ENCODE data around the gene TRIOBP.

The TRIOBP gene

DNA sequence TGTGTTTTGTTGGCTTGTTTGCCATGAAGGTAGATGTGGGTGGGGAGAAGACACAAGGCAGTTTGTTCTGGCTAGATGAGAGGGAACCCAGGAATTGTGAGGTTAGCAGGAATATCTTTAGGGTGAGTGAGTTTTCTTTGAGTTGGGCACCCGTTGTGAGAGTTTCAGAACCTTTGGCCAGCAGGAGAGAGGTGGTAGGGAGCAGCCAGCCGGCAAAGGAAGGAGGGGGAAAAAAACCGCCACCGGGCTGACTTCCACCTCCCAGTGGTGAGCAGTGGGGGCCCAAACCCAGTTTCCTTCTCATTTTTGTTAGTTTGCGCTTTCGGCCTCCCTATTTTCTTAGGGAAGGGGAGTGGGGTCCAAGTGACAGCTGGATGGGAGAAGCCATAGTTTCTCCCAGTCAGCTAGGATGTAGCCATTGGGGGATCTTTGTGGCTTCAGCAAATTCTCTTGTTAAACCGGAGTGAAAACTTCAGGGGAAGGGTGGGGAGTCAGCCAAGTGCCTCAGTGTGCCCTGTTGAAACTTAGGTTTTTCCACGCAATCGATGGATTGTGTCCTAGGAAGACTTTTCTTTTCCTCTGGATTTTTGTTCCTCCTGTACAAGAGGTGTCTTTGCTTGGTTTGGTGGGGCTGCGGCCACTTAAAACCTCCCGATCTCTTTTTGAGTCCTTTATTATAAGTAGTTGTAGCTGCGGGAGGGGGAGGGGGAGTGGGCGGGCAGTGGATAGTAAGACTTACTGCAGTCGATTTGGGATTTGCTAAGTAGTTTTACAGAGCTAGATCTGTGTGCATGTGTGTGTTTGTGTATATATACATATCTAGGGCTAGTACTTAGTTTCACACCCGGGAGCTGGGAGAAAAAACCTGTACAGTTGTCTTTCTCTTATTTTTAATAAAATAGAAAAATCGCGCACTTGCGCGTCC lies 109.8 kb downstream of the TRIOBP start:
- no peak for DNase-seq

- DNase-seq = peak; percentile 89
Measured at GRCh38 chr22:37807410-37808293, 110.8 kb downstream of the TRIOBP start, which contains the start of gene GCAT. Gene GCAT, plus strand, starts transcription at chr22:37807934. Its CDS starts 34 bp downstream, at chr22:37807968.

GRCh38 chr22:37808294-37808657 lies 111.4 kb downstream of the TRIOBP start:
- DNase-seq = no peak

- DNase-seq = no peak
Measured at GRCh38 chr22:37809672-37810333, 113.0 kb downstream of the TRIOBP start.

GRCh38 chr22:37811867-37812266 lies 115.0 kb downstream of the TRIOBP start:
- DNase-seq = no peak

DNA sequence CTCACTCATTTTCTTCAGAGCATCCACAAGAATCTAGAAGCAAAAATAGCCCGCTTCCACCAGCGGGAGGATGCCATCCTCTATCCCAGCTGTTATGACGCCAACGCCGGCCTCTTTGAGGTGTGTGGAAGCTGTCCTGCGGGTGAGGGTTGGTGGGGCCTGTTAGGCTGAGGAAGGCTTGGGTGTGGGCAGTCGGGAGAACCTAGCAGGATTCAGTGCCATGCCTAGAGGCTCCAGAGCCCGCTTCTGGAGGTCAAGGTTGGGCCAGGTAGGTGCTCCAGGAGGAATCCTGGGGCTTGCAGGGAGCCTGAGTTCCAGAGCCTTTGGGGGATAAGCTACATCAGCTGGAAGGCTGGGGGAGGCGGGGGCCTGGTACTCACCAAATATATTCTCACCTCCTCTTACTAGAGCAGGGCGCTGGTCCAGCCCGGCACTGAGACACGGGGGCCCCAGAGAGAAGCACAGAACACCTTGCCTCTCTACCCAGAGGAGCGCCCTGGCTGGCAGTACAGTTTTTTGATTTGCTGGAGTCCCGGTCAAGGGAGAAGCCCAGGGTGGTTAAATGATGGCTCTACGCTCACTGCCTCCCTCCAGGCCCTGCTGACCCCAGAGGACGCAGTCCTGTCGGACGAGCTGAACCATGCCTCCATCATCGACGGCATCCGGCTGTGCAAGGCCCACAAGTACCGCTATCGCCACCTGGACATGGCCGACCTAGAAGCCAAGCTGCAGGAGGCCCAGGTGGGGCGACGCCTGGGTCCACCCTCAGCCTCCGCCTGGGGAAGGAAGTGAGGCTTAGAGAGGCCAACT lies 116.2 kb downstream of the TRIOBP start:
- no peak for DNase-seq

GRCh38 chr22:37815593-37815992 lies 118.7 kb downstream of the TRIOBP start:
- no peak for DNase-seq

GRCh38 chr22:37816543-37817180 lies 119.8 kb downstream of the TRIOBP start:
- no peak for DNase-seq

DNA sequence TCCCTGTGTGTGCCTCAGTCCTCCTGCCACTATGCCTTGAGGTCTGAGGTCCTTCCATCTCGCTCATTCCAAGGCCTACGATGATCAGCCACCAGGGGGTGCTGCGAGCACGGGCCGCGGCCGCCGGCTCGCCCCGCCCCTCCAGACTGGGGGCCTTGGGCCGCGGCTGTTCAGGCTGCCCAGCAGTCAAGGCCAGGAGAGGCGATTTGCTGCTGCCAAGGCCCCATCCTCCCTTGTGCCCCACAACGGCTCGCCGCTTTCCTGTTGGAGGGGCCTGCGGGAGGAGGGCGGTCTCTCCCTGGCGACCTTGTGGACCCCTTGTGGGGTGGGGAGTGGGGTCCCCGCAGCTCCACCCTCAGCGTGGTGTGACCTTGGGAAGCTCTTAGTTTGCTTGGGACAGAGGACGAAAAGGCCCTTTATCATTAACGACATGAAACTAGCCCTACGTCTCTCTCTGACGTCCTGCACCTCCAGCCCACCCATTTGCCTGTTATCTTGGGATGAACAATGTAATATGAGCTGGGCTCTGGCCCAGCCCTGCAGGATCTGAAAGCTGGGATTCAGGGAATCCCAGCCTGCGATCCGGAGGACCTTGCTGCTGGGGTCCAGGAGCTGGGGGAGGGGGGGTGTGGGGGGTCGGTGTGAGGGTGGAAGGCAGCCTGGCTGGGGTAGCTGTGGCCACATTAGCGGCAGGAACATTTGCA lies 121.0 kb downstream of the TRIOBP start:
- peak; percentile 48 for DNase-seq

GRCh38 chr22:37818409-37819104 lies 121.7 kb downstream of the TRIOBP start:
- DNase-seq = peak; percentile 33

DNA sequence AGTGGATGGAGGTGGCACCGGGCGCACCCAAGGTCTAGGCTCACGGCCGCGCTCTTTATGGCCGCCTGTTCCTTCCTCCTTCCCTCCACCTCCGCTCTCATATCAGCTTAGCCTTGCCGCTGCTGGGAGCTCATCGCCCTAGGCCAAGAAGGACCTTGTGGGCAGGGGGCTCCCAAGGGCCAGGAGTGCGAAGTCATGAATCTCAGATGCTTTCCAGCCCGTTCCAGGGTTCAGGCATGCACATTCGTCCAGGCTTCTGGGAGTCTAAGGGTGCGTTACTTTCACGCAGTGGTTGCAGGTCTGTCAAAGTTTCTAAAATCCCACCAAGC lies 122.2 kb downstream of the TRIOBP start:
- DNase-seq = no peak

DNA sequence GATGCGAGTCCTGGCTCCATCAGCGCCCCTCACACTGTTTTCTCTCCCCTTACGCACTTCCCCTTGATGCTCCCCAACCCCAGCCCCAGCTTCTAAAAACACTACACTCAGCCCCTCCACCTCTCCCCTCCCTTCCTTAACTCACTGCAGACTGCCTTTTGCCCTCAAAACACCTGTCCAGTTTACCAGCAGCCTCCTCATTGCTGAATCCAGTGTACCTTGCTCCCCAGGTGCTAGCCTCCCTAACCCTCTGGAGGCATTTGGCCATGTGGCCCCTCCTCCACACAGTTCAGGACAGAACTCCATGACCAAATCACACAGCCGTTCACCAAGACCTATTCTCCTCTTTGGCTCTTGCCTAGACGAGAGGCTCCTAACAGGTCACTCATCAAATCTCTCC lies 123.5 kb downstream of the TRIOBP start:
- no peak for DNase-seq

DNA sequence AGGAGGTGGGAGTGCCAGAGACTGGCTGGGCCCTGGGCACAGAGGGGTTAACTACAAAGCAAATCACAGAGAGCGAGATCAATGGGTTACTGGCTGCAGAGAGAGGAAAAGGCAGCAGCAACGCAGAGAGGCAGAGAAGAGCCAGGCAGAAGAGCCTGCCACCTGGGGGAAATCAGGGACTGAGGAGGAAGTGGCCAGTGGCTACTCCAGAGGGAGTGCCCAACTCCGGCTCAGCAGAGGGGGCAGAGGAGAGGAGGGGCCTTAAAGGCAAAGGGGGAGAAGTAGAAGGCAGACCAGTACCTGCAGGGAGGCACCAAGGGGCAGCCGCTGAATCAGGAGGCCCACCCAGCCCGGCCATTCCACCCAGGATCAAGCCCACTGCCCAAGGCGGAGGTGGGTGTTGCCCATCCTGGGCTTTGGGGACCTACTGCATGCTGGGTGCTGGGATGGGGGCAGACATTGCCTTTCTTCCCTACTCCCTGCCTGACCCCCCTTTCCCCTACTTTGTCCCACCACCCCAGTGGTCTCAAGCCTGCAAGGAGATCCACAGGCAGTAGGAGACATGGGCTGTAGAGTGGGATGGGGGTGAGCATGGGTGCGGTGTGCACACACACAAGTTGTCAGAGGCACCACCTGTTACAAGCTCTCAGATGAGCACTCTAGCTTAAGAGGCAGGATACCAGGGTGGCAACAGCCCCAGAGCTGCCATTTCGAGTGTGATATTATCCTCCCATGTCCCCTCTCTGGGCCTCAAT lies 125.4 kb downstream of the TRIOBP start:
- DNase-seq = no peak

DNA sequence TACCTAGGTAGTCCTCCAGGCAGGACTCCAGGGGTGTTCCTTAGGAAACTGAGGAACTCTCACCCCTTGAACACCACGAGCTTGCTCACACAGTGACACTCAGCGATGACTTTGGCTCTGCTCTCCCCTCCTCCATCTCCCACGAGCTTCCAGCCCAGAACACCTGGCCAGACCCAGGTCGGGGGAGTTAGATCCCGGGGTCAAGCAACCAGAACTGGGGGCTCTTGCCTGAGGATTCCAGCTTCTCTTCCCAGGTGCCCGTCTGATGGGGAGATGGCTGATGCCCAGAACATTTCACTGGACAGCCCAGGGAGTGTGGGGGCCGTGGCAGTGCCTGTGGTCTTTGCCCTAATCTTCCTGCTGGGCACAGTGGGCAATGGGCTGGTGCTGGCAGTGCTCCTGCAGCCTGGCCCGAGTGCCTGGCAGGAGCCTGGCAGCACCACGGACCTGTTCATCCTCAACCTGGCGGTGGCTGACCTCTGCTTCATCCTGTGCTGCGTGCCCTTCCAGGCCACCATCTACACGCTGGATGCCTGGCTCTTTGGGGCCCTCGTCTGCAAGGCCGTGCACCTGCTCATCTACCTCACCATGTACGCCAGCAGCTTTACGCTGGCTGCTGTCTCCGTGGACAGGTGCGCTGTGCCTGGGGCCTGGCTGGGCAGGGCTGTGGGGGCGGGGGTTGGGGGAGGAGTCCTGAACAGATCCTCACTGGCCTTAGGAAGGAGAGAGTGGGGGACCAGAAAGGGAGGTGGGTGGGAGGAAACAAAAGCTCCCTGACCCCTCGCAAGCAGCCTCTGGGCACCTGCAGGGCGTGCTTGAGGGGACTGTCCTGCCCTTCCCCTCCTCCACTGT lies 126.5 kb downstream of the TRIOBP start, which contains the start of gene GALR3:
TSS of gene GALR3 (plus strand) at position 249 of the 852 bp plus-strand sequence. CDS start at position 274, 25 bp downstream.
- DNase-seq = no peak

- DNase-seq = no peak
Measured at GRCh38 chr22:37824674-37825641, 128.1 kb downstream of the TRIOBP start.
